ENCODE results near the gene PSMB3.

PSMB3 gene

DNA sequence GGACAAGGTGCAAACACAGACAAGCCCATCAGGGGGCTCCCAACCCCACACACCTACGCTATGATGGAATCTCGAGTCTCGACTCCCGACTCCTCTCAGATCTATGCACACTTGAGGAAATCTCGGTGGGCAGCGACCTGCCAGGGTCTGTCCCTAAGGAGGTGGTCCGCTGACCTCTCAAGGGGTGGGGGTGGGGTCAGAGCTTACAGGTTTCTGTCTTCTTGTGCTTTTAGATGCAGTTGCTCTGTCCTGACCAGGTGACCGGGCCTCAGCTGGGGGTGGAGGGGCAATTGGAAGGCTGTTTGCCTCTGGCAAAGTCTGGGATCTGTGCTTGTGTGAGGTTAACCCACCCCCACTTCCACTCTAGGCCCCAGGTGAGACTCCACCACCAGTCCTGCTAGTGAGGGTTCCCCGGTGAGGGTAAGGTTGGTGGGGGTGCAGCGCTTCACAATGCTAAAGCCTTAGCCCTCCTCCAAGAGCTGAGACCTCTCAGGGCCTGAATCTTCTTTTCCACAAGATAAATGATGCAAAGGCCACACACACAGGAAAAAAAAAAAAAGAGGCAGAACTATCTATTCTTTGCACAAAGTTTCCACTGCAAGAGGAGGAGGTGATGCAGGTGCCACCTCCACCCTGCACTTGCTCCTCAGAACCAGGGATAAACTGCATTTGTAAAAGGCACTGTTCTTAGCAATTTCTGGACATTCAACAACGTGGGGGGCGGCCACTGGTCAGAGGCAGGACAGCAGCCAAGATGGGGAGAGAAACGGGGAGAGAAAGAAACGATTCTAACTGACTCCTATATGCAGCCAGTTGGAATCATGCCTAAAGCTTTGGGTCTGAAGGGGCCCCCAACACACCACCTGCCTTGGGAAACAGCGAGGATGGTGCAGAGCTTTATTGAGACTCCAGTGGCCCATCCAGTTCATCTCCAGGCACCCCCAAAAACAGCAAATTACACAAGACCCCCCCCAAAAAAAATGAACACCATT is 18.3 kb upstream of the PSMB3 start:
- DNase-seq (ENCODE audit: low spot score) = no peak

DNA sequence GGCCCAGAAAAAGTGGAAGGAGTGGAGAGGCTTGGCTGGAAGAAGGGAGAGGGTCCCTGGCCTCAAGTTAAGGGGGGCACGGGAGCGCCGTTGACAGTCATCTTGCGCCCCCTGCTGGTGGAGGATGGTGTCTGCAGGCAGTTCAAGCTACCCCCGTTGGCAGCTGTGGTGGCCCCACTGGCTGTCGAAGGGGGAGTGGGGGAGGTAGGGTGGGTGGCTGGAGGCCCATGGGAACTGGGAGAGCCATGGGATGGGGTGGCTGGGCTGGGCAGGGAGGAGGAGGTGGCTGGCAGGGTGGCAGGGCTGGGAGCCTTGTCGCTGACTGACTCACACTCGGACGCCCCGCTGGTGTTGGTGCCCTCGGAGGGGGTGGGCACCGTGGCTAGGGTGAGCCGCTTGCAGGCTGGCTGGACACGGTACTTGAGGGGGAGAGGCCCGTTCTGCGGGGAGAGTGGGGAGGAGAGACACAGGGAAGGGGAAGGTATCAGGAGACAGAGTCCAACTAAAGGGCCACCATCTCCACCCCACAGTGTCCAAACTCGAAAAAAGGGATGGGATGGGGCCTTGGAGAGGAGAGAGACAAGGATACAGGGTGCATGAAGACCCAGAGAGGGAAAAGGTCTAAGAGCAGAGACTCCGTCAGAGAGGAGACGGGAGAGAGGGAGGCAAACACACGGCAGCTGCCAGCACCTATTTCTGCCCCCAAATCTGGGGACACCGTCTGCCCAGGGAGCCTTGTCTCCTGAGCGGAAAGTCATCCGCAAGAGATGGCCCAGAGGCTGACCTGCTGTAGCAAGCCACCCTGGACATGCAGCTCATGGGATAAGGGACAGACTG is 17.2 kb upstream of the PSMB3 start:
- no peak for DNase-seq (ENCODE audit: low spot score)

DNA sequence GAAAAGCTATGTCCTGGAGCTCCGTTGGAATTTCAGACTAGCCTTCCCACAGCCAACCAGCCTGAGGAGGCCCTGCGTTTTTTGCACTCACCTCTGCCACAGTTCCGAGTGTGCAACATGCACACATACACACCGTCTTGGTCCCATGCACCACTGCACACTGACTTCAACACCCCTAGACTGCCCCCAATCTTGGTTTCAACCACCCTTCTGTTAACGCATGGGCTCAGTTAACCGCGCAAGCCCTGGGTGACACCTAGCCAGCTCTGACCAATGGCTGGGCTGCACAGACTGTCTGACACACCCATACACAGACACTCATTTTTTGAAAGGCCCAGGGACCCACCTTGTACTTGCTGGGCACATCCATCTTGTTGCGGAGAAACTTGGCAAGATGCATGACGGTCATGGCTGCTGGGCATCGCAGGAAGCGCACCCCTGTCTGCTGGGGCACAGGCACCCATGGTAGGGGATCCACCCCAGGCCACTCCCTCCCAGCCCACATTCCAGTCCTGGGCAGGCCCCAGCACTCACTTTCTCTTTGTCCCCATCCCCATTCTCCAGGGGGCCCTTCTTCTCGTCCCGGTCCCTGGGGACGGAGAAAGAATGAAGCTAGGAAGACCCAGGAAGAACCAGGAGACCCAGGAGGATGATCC is 14.4 kb upstream of the PSMB3 start:
- no peak for DNase-seq (ENCODE audit: low spot score)

GRCh38 chr17:38738686-38739085 is 13.9 kb upstream of the PSMB3 start:
- DNase-seq (ENCODE audit: low spot score) = no peak

GRCh38 chr17:38739305-38739704 is 13.2 kb upstream of the PSMB3 start:
- no peak for DNase-seq (ENCODE audit: low spot score)

GRCh38 chr17:38740044-38740443 is 12.5 kb upstream of the PSMB3 start:
- no peak for DNase-seq (ENCODE audit: low spot score)

- no peak for DNase-seq (ENCODE audit: low spot score)
Measured at GRCh38 chr17:38740806-38741205, 11.7 kb upstream of the PSMB3 start.

- no peak for DNase-seq (ENCODE audit: low spot score)
Measured at GRCh38 chr17:38741461-38741860, 11.1 kb upstream of the PSMB3 start.

DNA sequence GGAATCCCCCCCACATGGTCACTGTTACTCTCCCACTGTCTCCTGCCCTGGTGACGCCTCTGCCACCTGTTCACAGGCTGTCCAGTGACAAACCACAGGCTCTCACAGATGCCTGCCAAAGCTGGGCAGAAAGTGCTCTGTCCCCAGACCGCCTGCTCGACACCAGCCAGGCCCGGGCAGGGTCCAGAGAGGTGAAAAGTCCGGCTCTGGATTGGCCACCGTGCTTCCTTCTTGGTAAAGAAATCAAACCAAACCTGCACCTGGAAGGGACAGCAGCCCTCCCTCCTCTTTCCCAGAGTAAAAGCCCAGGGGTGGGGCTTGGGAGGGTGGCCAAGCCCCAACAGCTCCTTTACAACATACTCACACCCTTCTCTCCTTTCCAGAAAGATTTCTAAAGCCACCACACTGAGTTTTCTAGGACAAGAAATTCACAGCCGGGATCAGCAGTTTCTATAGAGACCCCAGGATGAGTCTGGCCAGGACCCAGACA is 10.6 kb upstream of the PSMB3 start:
- DNase-seq (ENCODE audit: low spot score) = no peak

DNA sequence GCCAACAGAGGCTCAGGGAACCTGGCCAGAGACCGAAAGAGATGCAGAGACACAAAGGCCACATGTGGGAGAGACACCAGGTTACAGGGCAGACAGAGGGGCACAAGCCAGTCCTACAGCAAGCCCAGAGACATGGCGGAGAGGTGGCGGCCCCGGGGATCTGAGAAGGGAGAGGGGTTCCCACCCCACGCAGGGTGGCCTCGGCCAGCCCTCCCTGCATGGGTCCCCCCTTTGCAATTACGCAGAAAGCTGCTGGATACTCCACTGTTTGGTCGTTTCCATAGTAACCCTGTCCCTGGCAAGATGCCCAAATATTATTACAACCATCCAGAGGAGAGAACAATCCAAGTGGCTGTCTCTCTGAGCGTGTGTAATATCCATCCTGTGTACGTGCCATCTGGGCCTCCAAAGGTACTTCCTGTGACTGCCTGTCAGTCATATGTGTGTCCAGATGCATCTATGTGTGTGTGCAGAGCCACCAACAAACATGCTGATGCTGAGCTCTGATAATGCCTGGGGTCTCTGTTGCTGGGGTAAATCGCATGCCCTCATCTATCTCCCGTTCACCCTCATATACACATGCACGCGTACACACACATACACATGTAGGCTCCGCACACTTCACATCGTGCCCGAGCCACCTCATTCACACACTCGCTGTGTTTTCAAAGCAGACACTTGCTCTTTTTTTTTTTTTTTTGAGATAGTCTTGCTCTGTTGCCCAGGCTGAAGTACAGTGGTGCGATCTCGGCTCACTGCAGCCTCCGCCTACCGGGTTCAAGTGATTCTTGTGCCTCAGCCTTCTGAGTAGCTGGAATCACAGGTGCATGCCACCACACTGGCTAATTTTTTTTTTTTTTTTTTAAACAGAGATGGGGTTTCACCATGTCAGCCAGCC is 9.9 kb upstream of the PSMB3 start:
- no peak for DNase-seq (ENCODE audit: low spot score)

DNA sequence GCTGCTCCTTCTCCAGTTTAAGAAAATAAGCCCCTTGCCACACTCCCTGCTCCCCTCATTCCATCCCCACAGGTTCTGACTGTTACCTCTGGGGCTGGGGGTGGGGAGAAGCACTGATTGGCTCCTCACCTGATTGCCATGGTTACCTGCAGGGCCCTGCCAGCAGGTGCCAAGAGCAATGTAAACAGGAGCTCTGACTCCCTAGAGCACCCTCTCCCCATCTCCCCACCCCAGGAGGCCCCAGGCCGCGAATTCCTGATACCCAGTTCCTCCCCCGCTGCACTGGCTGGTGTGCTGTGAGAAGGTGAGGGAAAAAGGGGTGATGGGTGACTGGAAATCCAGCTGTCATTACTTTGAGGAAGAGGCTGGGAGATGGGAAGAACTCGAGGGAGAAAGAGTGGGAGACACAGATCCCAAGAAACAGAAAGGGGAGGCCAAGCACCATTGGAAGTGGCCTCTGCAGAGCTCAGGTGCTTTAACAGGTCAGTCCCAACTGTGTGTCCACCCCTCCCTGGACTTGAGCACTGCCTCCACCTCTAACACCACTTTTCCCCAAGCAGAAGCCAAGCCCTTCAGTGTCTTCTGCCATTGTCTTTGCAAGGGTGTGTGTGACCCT is 8.9 kb upstream of the PSMB3 start:
- DNase-seq (ENCODE audit: low spot score) = no peak

- DNase-seq (ENCODE audit: low spot score) = no peak
Measured at GRCh38 chr17:38745545-38745944, 7.0 kb upstream of the PSMB3 start.

DNA sequence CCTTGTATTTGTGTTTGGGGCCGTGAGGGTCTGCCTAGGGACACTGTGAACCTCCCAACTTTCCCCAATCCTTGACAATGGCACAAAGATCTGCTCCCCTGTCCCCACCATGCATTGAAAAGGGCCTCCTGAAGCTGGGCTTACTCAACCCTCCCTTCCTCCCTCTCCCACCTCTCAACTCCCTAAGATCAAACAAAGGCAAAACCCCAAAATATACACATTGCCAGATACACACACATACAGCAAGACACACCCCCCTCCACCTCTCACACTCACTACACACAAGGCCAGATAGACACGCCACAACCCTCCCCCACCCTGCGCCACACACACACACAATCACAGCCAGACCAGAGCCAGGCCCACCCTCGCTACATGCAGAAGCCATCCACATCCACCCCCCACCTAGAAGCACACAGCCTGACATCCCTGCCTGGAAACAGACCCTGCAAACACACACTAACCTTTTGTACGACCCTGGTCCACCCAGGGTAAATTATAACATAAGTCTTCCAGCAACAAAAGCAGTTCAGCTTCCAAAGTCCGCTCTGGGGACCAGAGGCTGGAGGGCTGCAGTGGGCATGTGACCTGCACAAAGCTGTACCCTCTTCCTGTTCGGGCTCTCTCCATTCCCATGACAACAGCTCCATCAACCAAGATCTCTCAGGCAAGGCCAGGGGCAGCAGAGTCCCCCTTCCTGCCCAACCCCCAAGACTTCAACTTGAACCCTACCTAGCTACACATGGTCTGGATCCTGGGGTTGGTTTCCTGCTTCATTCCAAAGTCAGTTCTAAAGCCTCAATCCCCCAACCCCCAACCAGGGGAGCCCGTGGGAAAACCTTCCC is 6.3 kb upstream of the PSMB3 start:
- no peak for DNase-seq (ENCODE audit: low spot score)

GRCh38 chr17:38746849-38747462 is 5.6 kb upstream of the PSMB3 start:
- no peak for DNase-seq (ENCODE audit: low spot score)

GRCh38 chr17:38747463-38748148 is 4.9 kb upstream of the PSMB3 start:
- DNase-seq (ENCODE audit: low spot score) = no peak

GRCh38 chr17:38748149-38748891 is 4.2 kb upstream of the PSMB3 start, which contains the start of gene PCGF2:
Gene PCGF2, minus strand, starts transcription at chr17:38748336. Its CDS starts 7,934 bp downstream, at chr17:38740402.
- DNase-seq (ENCODE audit: low spot score) = peak; percentile 76

DNA sequence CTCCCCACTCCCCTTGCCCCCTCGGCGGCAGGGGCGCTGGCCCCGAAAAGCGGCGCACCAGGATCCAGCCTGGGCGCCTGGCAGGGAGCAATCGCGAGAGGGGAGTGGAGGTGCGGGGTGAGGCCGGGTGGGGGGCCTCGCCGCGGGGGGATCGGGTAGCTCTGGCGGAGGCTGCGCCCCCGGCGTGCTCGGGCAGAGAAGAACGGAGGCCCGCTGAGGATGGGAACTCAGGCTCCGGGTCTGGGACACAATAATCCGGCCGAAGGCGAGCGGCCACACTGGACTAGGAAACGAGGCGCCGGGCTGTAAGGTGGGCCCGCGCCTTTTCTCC is 3.7 kb upstream of the PSMB3 start:
- DNase-seq (ENCODE audit: low spot score) = no peak
